Right ventricle myocardium inferior (tissue), 1 donor: ENCODE measurements around the gene CNTF. TPM values are rescaled to one million over a fixed set of nuclear protein-coding genes. Genes with fewer than 3 reads are reported as not detected.

Experiments used
- ATAC-seq: fragments of 200-7000 bp; cut with Tn5 transposase; one replicate; pipeline ENCODE4 v1.9.1; 2020; ENCODE audit warnings: mild to moderate bottlenecking, moderate library complexity
- DNase-seq: peaks from one replicate; pipeline ENCODE4 v3.0.0; 2021; ENCODE audit errors: missing footprints
- intact Hi-C: fragments of 100-400 bp; cut with DNase I; formaldehyde crosslinking; loops from one replicate; pipeline ENCODE4 v1.11.0; 2022
- total RNA-seq: library from RNA; stranded (reverse); fragmentation: NEBNext Ultra II Directional; extraction: Animal tissue kit (Norgen Biotek cat#: 25700); gene quantifications from one replicate; pipeline ENCODE4 v1.2.1, GENCODE V29; 2021
- donor health status: DM: no; HTN: yes; CAD: no; lungs with severe emphysema.

CNTF gene
- total RNA-seq, 1 donor from 2014 or later = 0.70 TPM

DNA sequence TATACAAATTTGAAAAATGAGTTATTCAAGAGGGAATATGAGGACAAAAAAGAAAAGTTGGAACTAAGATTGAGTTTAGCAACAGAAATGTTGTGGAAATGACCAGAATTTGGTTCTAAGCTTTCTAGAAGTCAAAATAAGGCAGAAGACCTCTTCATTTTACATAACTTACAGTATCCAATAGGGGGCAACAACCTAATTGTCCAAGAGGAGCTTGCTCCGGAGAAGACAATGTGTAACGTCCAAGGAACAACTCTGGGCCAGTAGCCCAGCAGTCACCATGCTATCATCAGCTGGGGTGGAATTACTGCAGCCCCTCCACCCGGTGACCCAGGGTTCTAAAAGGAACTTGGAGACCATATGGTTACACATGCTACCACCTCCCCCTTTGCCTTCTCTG lies 14.1 kb downstream of the CNTF start:
- intact Hi-C loops = no loop called here
- no peak for ATAC-seq
- no peak for DNase-seq

DNA sequence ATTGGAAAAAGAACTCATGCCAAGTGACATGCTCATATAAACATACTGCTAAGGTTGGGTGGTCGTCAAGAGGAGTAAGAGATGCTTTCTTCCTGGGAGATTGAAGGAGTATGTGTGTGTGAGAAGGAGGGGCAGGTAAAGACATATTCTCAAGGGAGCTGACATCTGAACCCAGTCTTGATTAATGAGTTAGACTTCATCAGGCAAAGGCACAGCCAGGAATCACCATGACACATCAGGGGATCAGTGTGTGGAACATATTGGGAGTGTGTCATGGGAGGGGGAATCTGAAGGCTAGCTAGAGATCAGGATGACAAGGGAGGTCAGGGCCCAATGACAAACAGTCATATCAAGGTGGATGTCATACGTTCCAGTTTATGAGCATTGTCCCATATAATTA lies 14.9 kb downstream of the CNTF start:
- ATAC-seq (no peak), DNase-seq (no peak)
- intact Hi-C loops = no loop called here

GRCh38 chr11:58639103-58639502 lies 16.6 kb downstream of the CNTF start:
- DNase-seq (no peak), ATAC-seq (no peak)
- intact Hi-C loops = no loop called here

DNA sequence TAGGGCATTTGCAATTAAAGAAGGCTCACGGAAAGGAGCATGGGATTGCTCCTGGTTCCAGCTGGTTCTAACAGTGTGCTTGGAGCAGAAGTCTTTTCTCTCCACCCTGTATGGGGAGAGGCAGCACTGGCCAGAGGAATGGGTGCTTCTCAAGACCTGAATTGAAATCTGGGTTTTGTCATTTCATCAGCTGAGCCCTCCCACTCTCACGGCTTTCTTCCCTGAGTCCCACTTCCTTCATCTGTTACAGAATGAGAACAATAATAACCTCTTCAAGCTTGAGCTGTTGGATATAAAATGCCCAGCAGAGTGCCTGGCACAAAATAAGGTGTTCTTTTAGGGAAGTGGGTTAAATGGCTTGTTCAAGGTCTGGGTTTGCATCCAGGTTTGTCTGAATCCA lies 17.2 kb downstream of the CNTF start:
- ATAC-seq (no peak), DNase-seq (no peak)
- intact Hi-C loops = no loop called here

DNA sequence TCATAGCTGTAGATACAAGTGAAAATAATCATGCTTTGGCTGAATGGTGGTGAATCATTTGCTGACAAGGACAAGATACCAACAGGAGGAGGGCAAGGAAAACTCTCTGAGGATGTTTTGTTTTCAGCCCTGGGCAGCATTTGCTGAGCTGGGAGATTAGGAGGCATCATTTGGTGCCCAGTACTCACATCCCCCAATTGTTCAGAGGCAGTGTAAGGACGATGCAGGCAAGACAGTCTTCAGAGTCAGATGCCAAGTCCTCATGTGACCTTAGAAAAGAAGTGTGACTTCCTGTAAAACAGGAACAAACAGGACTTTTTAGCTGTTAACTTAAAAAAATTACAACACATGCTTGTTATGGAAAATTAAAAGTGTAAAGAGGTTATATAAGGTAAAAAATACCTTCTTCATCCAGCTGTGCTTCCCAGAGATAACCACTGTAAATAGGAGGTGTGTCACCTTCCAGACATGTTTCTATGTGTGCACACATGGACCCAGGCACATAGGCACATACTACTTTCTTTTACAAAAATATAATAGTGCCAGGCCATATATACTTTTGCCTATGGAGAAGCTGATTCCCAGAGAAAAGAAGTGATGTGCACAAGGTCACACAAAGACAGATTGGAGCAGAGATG lies 18.0 kb downstream of the CNTF start:
- intact Hi-C loops = no loop called here
- peak; percentile 52 for ATAC-seq
- DNase-seq = no peak

DNA sequence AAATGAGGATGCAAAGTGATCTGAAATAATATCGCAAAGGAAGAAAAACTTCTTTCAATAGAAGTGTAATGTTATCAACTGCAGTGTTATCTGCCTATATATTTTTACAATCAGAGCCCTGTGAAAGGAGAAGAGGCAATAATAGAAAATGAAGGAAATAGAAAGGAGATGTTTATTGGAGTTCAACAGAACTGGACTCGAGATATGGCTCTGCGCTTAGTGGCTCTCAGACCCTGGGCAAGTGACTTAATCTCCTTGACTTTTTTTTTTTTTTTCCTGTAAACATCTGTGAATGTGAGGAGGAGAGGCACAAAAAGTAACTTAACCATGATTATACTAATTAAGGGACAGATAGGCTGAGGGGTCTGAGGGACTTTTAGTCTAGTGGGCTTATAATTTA lies 18.9 kb downstream of the CNTF start:
- ATAC-seq = no peak
- DNase-seq = no peak
- intact Hi-C loops = no loop called here

DNA sequence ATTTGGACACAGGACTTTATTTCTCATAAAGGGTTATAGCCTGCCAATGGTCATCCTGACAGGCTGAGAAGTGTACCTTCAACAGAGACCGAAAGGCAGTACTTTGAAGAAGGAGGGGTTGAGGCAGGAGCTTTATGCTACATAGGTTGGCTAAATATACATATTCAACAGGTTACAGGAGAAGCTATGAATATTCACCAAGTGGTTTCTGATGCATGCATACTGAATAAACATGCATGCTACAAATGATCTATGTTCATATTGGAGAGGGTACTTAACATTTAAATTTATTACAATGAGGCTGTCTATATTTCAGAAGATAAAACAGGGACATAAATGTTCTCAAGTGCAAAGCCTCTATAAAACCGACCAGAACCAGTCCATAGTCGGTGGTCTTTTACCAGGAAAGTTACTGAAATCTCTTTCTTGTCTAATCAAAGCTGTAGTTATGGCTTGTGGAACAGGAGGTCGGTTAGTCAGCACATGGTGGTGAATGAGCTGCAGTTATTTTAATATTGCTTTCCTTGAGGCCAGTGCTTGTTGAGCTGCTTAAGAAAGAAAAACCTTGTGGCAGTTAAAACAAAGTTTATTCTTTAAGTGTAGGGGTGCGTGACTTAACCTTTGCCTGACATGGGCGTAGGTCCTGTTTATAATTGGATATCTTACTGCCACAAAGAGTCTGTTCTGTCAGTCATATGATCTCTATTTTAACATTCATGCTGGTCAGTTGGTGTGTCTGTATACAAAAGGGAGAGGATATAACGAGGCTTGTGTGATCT lies 19.5 kb downstream of the CNTF start:
- ATAC-seq (no peak), DNase-seq (no peak)
- intact Hi-C loops = no loop called here

DNA sequence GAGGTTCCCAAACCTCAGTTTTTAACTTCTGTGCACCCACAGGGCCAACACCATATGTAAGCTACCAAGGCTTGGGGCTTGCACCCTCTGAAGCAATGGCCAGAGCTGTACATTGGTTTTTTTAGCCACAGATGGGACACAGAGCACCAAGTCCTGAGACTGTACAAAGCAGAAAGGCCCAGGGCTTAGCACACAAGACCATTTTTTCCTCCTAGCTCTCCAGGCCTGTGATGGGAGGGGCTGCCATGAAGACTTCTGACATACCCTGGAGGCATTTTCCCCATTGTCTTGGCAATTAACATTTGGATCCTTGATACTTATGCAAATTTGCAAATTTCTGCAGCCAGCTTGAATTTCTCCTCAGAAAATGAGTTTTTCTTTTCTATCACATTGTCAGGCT lies 23.4 kb downstream of the CNTF start:
- intact Hi-C loops = no loop called here
- no peak for ATAC-seq
- no peak for DNase-seq

DNA sequence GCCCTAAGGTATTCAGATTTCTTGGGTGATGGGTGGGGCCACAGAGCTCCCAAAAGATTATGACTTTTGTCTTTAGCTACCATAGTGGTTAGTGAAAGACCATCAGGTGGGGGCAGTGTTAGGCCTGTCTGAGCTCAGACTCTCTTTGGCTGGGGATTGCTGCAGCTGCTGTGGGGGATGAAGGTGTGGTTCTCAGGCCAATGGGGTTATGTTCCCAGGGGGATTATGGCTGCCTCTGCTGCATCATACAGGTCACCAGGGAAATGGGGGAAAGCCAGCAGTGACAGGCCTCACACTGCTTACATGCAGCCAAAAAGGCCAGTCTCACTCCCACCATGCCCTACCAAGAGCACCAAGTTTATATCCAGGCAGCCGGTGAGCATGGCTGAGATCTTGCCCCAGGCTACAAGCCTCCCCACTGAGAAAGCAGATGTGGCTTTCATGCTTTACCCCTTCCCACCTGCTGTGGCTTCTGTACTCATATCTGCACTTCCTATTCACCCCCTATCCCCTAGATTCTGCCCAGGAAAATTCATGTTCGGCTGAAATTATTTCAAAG lies 24.8 kb downstream of the CNTF start:
- ATAC-seq (no peak), DNase-seq (no peak)
- intact Hi-C loops = no loop called here

DNA sequence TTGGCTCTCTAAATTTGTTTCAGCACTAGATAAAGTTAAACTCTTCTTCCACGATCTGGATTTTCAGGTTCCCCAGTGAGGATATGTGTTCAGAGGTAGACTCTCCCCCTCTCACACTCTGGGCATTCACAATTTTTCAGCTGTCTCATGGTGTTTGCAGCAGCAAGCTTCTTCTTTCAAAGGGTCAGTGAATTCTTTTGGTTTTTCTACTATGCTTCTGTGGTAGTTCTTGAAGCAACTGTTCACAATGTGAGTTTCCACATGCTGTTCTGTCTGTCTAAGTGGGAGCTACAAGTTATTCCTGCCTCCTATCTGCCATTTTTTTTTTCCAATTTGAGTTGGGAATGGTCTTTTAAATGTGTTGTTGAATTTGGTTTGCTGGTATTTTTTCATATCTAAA lies 25.4 kb downstream of the CNTF start:
- intact Hi-C loops = no loop called here
- DNase-seq = no peak
- no peak for ATAC-seq

DNA sequence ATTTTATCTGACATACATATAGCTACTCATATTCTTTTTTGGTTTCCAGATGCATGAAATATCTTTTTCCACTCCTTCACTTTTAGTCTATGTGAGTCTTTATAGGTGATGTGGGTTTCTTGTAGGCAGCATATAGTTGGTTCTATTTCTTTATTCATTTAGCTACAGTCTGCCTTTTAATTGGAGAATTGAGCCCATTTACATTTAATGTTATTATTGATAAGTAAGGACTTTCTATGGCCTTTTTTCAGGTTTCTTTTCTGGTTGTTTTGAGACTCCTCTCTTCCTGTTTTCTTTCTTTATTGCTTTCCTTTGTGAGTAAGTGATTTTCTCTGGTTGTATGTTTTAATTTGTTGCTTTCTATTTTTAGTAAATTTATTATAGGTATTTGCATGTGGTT lies 27.2 kb downstream of the CNTF start:
- no peak for ATAC-seq
- no peak for DNase-seq
- intact Hi-C loops = no loop called here

DNA sequence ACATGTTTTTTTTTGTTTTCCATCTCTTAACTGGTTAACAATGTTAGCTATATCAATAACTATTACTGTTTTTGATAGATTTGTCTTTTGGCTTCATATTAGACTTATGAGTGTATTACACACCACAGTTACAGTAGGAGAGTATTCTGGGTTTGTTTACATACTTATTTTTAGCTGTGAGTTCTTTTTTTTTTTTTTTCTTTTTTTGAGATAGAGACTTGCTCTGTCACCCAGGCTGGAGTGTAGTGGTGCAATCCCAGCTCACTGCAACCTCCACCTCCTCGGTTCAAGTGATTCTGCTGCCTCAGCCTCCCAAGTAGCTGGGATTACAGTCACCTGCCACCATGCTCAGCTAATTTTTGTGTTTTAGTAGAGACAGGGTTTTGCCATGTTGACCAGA lies 28.0 kb downstream of the CNTF start:
- ATAC-seq = no peak
- intact Hi-C loops = no loop called here

GRCh38 chr11:58652726-58653280 lies 30.3 kb downstream of the CNTF start:
- ATAC-seq = peak; percentile 88
- no peak for DNase-seq
- intact Hi-C loops = loop anchor here (1.0 kb wide), 1 partner anchor 76 kb away; no protein-coding TSS in a partner anchor

More for the DNA sequence above, 28.0 kb downstream of the CNTF start:
- DNase-seq = no peak

DNA sequence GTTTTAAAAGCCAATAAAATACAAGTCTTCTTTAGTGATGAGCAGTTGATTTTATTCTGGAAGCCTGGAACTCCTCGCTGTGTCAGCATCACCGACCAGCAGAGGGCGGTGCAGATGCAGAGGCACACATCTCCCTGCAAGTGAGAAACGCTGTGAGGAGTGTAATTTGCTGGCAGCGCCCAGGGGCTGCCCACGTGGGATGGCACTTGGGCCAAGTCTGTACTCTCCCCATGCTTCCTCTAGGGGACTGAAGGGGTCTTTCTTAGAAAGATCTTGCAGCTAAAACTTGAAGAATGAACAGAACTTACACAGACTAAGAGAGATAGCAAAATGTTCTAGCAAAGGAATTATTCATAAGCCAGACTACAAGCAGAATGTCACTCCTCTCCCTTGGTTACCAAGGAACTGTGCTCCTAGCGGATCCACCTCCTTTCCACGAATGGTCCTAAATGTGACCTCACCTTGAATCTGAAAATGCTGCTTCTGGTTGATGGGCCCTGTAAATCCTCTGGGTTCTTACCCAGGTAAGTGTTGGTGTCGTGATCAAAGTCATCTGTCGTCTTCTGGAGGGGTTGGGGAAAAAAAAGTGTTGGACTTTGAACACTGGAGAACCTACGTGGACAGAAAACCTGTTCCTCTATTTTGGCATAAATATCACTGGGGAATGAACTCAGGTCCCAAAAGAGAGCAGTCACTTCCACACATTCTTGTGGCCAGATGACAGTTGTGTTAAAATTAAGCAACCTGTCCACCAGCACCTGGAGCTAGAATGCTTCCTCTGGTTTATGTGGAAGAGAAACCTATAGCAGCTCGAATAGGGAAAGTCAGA lies 31.8 kb downstream of the CNTF start:
- DNase-seq = peak; percentile 90
- intact Hi-C loops = no loop called here
- peak; percentile 84 for ATAC-seq

DNA sequence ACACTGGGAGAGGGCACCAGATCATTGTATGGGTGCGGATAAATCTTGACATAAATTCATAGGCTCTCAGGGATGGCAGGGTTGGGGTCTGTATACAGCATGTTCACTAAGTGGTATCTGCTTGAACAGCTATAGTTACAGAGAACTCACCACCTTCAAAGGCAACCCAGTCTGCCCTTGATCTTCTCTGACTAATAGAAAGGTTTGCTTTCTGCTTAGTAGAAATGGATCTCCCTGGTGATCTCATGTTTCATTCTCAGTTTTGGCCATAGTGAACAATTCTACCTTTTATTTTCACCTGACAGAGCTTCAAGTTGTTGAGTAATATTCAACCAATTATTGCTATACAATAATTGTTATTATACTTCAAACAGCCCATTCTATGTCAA lies 32.4 kb downstream of the CNTF start:
- intact Hi-C loops = loop anchor here (5.0 kb wide), 1 partner anchor 132 kb away; no protein-coding TSS in a partner anchor
- no peak for ATAC-seq

DNA sequence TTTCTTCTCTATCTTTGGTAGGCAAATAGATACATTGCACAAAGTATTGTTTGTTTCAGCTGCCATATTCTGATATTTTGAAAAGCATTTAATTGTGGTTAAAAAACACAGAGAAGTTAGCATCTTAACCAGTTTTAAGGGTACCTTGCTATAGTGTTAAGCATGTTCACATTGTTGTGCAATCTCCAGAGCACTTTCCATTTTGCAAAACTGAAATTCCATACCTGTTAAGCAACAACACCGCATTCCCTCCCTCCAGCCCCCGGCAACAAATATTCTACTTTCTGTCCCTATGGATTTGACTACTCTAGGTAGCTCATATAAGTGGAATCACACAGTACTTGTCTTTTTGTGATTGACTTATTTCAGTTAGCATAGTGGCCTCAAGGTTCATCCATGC lies 33.9 kb downstream of the CNTF start:
- intact Hi-C loops = loop anchor here (5.0 kb wide), 1 partner anchor 131 kb away; no protein-coding TSS in a partner anchor
- DNase-seq (no peak), ATAC-seq (no peak)

More for the DNA sequence above, 32.4 kb downstream of the CNTF start:
- no peak for DNase-seq

- intact Hi-C loops = loop anchor here (5.0 kb wide), 1 partner anchor 129 kb away; no protein-coding TSS in a partner anchor
- ATAC-seq (no peak), DNase-seq (no peak)
These were observed 36.2 kb downstream of the CNTF start for GRCh38 chr11:58658623-58659022.

- DNase-seq (no peak), ATAC-seq (no peak)
- intact Hi-C loops = loop anchor here (5.0 kb wide), 1 partner anchor 128 kb away; no protein-coding TSS in a partner anchor
These were observed 36.9 kb downstream of the CNTF start for GRCh38 chr11:58659404-58659803.
